Upper lobe of left lung (tissue), 4 donors: ENCODE measurements around the gene KRT80.
"Not testable (repeated sequence)": the region's sequence is repeated elsewhere in the genome, so short reads cannot be mapped to it uniquely, and the experiment has no call there.

Experiments
- EP300 ChIP-seq, 4 donors: sonication (generic); formaldehyde crosslinking; IDR thresholded peaks; one replicate each; pipeline ENCODE4 v1.5.1; 2017; ENCODE audit warnings: antibody characterized with exemption in 4 of 4, control low read depth in 2 of 4
- POLR2AphosphoS5 ChIP-seq, 2 donors: sonication (generic); formaldehyde crosslinking; IDR thresholded peaks; one replicate each; pipeline ENCODE4 v1.5.1; 2017; ENCODE audit warnings: antibody characterized with exemption in 2 of 2
- TF ChIP-seq, protein P1 (sequence below), 6 experiments: fragments of 450-650 bp in 4 of 6; fragments of 200-600 bp in 2 of 6; sonication (generic) in 2 of 6; IDR thresholded peaks; one replicate each; pipeline ENCODE4 v1.5.1; 2016 to 2019; ENCODE audit warnings: antibody characterized with exemption in 6 of 6

GRCh38 chr12:52240247-52240646 is 48.4 kb upstream of the KRT80 start:
- TF ChIP-seq, protein P1, sequence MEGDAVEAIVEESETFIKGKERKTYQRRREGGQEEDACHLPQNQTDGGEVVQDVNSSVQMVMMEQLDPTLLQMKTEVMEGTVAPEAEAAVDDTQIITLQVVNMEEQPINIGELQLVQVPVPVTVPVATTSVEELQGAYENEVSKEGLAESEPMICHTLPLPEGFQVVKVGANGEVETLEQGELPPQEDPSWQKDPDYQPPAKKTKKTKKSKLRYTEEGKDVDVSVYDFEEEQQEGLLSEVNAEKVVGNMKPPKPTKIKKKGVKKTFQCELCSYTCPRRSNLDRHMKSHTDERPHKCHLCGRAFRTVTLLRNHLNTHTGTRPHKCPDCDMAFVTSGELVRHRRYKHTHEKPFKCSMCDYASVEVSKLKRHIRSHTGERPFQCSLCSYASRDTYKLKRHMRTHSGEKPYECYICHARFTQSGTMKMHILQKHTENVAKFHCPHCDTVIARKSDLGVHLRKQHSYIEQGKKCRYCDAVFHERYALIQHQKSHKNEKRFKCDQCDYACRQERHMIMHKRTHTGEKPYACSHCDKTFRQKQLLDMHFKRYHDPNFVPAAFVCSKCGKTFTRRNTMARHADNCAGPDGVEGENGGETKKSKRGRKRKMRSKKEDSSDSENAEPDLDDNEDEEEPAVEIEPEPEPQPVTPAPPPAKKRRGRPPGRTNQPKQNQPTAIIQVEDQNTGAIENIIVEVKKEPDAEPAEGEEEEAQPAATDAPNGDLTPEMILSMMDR (IDR thresholded peaks at IDR 0.05) = not testable (repeated sequence)
- TF ChIP-seq EP300, POLR2AphosphoS5 (IDR thresholded peaks at IDR 0.05): not testable (repeated sequence)
